ENCODE data around the gene PDGFB. TPM values are rescaled to one million over a fixed set of nuclear protein-coding genes. Genes with fewer than 3 reads are reported as not detected.

PDGFB gene
- total and polyA plus RNA-seq, 2 experiments from 2014 or later, result 2.2 to 8.0 TPM

DNA sequence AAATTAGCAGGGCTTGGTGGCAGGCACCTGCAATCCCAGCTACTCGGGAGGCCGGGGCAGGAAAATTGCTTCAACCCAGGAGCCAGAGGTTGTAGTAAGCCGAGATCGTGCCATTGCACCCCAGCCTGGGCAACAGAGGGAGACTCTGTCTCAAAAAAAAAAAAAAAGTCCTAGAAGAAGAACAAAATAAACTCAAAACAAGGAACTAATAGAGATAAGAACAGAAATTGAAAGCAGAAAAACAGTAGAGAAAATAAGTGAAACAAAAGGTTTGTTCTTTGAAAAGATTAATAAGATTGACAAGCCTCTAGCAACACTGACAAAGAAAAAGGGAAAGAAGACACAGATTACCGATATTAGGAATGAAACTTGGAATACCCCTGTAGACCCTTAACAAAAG is 47.2 kb downstream of the PDGFB start:
- DNase-seq (ENCODE audit: low spot score) (no peak), ATAC-seq (no peak)
- peaks cover 43% of the 10 kb centered on the region for H3K9me3 Mint-ChIP-seq
- Histone ChIP-seq H3K36me3 (ENCODE audit: insufficient read depth) (peaks cover 4% of the 10 kb centered on the region; the same call in 1 of the 2 replicates), H3K79me2 (replicated peaks; ENCODE audit: insufficient read depth) (no peaks in the 10 kb centered on the region), H3K9me2 (ENCODE audit: insufficient read depth) (no peaks in the 10 kb centered on the region), H3K4me3 (no peak overlapping the region), H3K4me2 (no peak overlapping the region), H3K4me1 (ENCODE audit: insufficient read depth) (peaks cover 1% of the 10 kb centered on the region; the same call in 1 of the 2 replicates), H3K27ac (ENCODE audit: low read depth) (no peak overlapping the region), H4K20me1 (replicated peaks; ENCODE audit: insufficient read depth) (no peaks in the 10 kb centered on the region), H2AFZ (no peak overlapping the region), H3F3A (replicated peaks; ENCODE audit: low read depth) (peaks cover 3% of the 10 kb centered on the region; the same call in 1 of the 2 replicates), H3K27me3 (ENCODE audit: insufficient read depth) (no peaks in the 10 kb centered on the region)
- peaks cover 16% of the 10 kb centered on the region; the same call in 2 of the 3 replicates for H3K36me3 Mint-ChIP-seq (ENCODE audit: low read depth)
- H3K4me1 Mint-ChIP-seq, result peaks cover 1% of the 10 kb centered on the region; the same call in 1 of the 3 replicates
- H3K27ac Mint-ChIP-seq, result no peak overlapping the region
- H3K4me3 Mint-ChIP-seq, result no peak overlapping the region
- peaks cover 7% of the 10 kb centered on the region for H3K27me3 Mint-ChIP-seq (ENCODE audit: insufficient read depth, low read depth, poor library complexity)
- no peak for TF ChIP-seq STAT1 (IDR thresholded peaks at IDR 0.05; ENCODE audit: unreplicated experiment)
- no peak for TF ChIP-seq JUNB (IDR thresholded peaks at IDR 0.05; ENCODE audit: unreplicated experiment)
- no peak for TF ChIP-seq ZNF331 (CRISPR knock-in tag; IDR thresholded peaks at IDR 0.05; ENCODE audit: low read depth)
- no peak for TF ChIP-seq POLR2AphosphoS5 (IDR thresholded peaks at IDR 0.05; ENCODE audit: low read depth)
- TF ChIP-seq EZH2phosphoT487 (IDR thresholded peaks at IDR 0.05; ENCODE audit: unreplicated experiment), result no peak
- no peak for TF ChIP-seq ETS1 (IDR thresholded peaks at IDR 0.05)
- no peak for TF ChIP-seq NANOG (IDR thresholded peaks at IDR 0.05; ENCODE audit: borderline replicate concordance)
- no peak for TF ChIP-seq EZH2 (IDR thresholded peaks at IDR 0.05; ENCODE audit: low read depth, unreplicated experiment)
- no peak for TF ChIP-seq CREB1 (CRISPR knock-in tag; IDR thresholded peaks at IDR 0.05; ENCODE audit: low read depth)
- no peak for TF ChIP-seq REST (IDR thresholded peaks at IDR 0.05; ENCODE audit: unreplicated experiment)
- no peak for TF ChIP-seq ZNF462 (CRISPR knock-in tag; IDR thresholded peaks at IDR 0.05)

All from GM23338 (cell line).